GM23338 (cell line): ENCODE measurements around the gene LLGL2. TPM values are rescaled to one million over a fixed set of nuclear protein-coding genes. Genes with fewer than 3 reads are reported as not detected.

Experiments
- ATAC-seq: fragments of 200-7000 bp; cut with Tn5 transposase; 3 replicates; pipeline ENCODE4 v1.9.1; 2020
- DNase-seq: peaks from one replicate; pipeline ENCODE4 v3.0.0-alpha.2; 2015; ENCODE audit warnings: low spot score
- H2AFZ ChIP-seq: fragments of 200-600 bp; sonication (generic); 2 replicates; pipeline ENCODE4 v1.8.0; 2016; ENCODE audit warnings: antibody characterized with exemption, mild to moderate bottlenecking, moderate library complexity
- H3F3A ChIP-seq: fragments of 200-600 bp; sonication (generic); replicated peaks from 2 replicates; pipeline ENCODE4 v1.8.0; 2017; ENCODE audit warnings: antibody characterized with exemption, mixed run types, low read depth
- H3K27ac ChIP-seq: fragments of 200-600 bp; sonication (generic); 2 replicates; pipeline ENCODE4 v1.6.1; 2016; ENCODE audit warnings: low read depth
- H3K27me3 ChIP-seq: fragments of 200-600 bp; sonication (generic); 2 replicates; pipeline ENCODE4 v1.8.0; 2016; ENCODE audit warnings: mild to moderate bottlenecking, mixed run types, moderate library complexity; ENCODE audit not compliant: insufficient read depth
- H3K36me3 ChIP-seq: fragments of 200-600 bp; sonication (generic); 2 replicates; pipeline ENCODE4 v1.8.0; 2016; ENCODE audit warnings: mild to moderate bottlenecking; ENCODE audit not compliant: insufficient read depth
- H3K4me1 ChIP-seq: fragments of 200-600 bp; sonication (generic); 2 replicates; pipeline ENCODE4 v1.8.0; 2016; ENCODE audit warnings: mild to moderate bottlenecking, moderate library complexity; ENCODE audit not compliant: insufficient read depth
- H3K4me2 ChIP-seq: fragments of 200-600 bp; sonication (generic); 2 replicates; pipeline ENCODE4 v1.7.1; 2017; ENCODE audit warnings: mixed run types
- H3K4me3 ChIP-seq: fragments of 200-600 bp; sonication (generic); 2 replicates; pipeline ENCODE4 v1.6.1; 2016; ENCODE audit warnings: mixed run types
- H3K79me2 ChIP-seq: fragments of 200-600 bp; sonication (generic); replicated peaks from 2 replicates; pipeline ENCODE4 v1.8.0; 2017; ENCODE audit warnings: mild to moderate bottlenecking; ENCODE audit not compliant: insufficient read depth
- H3K9me2 ChIP-seq: fragments of 200-600 bp; sonication (generic); 2 replicates; pipeline ENCODE4 v1.8.0; 2017; ENCODE audit not compliant: insufficient read depth
- H4K20me1 ChIP-seq: fragments of 200-600 bp; sonication (generic); replicated peaks from 2 replicates; pipeline ENCODE4 v1.8.0; 2017; ENCODE audit warnings: mild to moderate bottlenecking; ENCODE audit not compliant: insufficient read depth
- H3K27ac Mint-ChIP-seq: 2 replicates; pipeline ENCODE4 v1.8.0; 2020; ENCODE audit warnings: inconsistent platforms, mild to moderate bottlenecking, moderate library complexity, mixed read lengths
- H3K27me3 Mint-ChIP-seq: 3 replicates; pipeline ENCODE4 v1.8.0; 2022; ENCODE audit warnings: low read depth, mild to moderate bottlenecking, moderate library complexity, mixed read lengths, inconsistent platforms; ENCODE audit not compliant: insufficient read depth, poor library complexity
- H3K36me3 Mint-ChIP-seq: 3 replicates; pipeline ENCODE4 v1.8.0; 2021; ENCODE audit warnings: low read depth, mild to moderate bottlenecking, inconsistent platforms, moderate library complexity, mixed read lengths
- H3K4me1 Mint-ChIP-seq: 3 replicates; pipeline ENCODE4 v1.8.0; 2020; ENCODE audit warnings: mild to moderate bottlenecking, inconsistent platforms, mixed read lengths
- H3K4me3 Mint-ChIP-seq: 3 replicates; pipeline ENCODE4 v1.8.0; 2021; ENCODE audit warnings: moderate library complexity, mild to moderate bottlenecking, inconsistent platforms, mixed read lengths
- H3K9me3 Mint-ChIP-seq: 3 replicates; pipeline ENCODE4 v1.8.0; 2020; ENCODE audit warnings: moderate library complexity, mild to moderate bottlenecking, inconsistent platforms, mixed read lengths
- EZH2phosphoT487 ChIP-seq: fragments of 200-600 bp; sonication (generic); IDR thresholded peaks from one replicate; pipeline ENCODE4 v1.8.1; 2018; ENCODE audit warnings: antibody characterized with exemption; ENCODE audit not compliant: unreplicated experiment
- STAT1 ChIP-seq: IDR thresholded peaks from one replicate; pipeline ENCODE4 v1.6.1; 2016; ENCODE audit warnings: antibody characterized with exemption; ENCODE audit not compliant: unreplicated experiment
- ZNF114 ChIP-seq: fragments of 250-450 bp; sonication (Bioruptor Pico); IDR thresholded peaks from 2 replicates; pipeline ENCODE4 v1.5.0; 2020; ENCODE audit warnings: mild to moderate bottlenecking, moderate library complexity
- polyA plus RNA-seq: library from polyadenylated mRNA; unstranded; fragments of >200 nt; fragmentation: Nextera tagmentation; extraction: Ambion mirVana; gene quantifications from 2 replicates; pipeline ENCODE4 v1.2.1, GENCODE V29; 2016
- total RNA-seq: library from RNA; depleted of rRNA; stranded (reverse); fragments of >200 nt; shearing (Covaris generic); gene quantifications from 2 replicates; pipeline ENCODE4 v1.2.3, GENCODE V29; 2014
- TF ChIP-seq, protein P1 (sequence below): fragments of 250-450 bp; sonication (Bioruptor Pico); IDR thresholded peaks from 2 replicates; pipeline ENCODE4 v1.5.0; 2020; ENCODE audit warnings: mild to moderate bottlenecking, moderate library complexity
- TF ChIP-seq, protein P2 (sequence below): IDR thresholded peaks from 2 replicates; pipeline ENCODE4 v1.6.1; 2016; ENCODE audit warnings: antibody characterized with exemption

Gene LLGL2
- total and polyA plus RNA-seq, 2 experiments from 2014 or later: 62.5 to 78.5 TPM

GRCh38 chr17:75507733-75508719 is 17.5 kb upstream of the LLGL2 start:
- H3K36me3 ChIP-seq: no peaks in the 10 kb centered on the region
- H3K9me3 Mint-ChIP-seq: no peaks in the 10 kb centered on the region
- H3K4me3 ChIP-seq: no peak overlapping the region
- no peak overlapping the region for H3K4me2 ChIP-seq
- DNase-seq (no peak), ATAC-seq (no peak)
- no peak overlapping the region for H2AFZ ChIP-seq
- H3K27me3 Mint-ChIP-seq: peaks cover 11% of the 10 kb centered on the region
- no peaks in the 10 kb centered on the region for H3K4me1 ChIP-seq
- no peak overlapping the region for H3K27ac ChIP-seq
- peaks cover 14% of the 10 kb centered on the region for H3K79me2 ChIP-seq
- H3K4me3 Mint-ChIP-seq: no peak overlapping the region
- peaks cover 10% of the 10 kb centered on the region; the same call in 2 of the 3 replicates for H3K36me3 Mint-ChIP-seq
- no peak for TF ChIP-seq ZNF114 (CRISPR knock-in tag)
- TF ChIP-seq, protein P1, sequence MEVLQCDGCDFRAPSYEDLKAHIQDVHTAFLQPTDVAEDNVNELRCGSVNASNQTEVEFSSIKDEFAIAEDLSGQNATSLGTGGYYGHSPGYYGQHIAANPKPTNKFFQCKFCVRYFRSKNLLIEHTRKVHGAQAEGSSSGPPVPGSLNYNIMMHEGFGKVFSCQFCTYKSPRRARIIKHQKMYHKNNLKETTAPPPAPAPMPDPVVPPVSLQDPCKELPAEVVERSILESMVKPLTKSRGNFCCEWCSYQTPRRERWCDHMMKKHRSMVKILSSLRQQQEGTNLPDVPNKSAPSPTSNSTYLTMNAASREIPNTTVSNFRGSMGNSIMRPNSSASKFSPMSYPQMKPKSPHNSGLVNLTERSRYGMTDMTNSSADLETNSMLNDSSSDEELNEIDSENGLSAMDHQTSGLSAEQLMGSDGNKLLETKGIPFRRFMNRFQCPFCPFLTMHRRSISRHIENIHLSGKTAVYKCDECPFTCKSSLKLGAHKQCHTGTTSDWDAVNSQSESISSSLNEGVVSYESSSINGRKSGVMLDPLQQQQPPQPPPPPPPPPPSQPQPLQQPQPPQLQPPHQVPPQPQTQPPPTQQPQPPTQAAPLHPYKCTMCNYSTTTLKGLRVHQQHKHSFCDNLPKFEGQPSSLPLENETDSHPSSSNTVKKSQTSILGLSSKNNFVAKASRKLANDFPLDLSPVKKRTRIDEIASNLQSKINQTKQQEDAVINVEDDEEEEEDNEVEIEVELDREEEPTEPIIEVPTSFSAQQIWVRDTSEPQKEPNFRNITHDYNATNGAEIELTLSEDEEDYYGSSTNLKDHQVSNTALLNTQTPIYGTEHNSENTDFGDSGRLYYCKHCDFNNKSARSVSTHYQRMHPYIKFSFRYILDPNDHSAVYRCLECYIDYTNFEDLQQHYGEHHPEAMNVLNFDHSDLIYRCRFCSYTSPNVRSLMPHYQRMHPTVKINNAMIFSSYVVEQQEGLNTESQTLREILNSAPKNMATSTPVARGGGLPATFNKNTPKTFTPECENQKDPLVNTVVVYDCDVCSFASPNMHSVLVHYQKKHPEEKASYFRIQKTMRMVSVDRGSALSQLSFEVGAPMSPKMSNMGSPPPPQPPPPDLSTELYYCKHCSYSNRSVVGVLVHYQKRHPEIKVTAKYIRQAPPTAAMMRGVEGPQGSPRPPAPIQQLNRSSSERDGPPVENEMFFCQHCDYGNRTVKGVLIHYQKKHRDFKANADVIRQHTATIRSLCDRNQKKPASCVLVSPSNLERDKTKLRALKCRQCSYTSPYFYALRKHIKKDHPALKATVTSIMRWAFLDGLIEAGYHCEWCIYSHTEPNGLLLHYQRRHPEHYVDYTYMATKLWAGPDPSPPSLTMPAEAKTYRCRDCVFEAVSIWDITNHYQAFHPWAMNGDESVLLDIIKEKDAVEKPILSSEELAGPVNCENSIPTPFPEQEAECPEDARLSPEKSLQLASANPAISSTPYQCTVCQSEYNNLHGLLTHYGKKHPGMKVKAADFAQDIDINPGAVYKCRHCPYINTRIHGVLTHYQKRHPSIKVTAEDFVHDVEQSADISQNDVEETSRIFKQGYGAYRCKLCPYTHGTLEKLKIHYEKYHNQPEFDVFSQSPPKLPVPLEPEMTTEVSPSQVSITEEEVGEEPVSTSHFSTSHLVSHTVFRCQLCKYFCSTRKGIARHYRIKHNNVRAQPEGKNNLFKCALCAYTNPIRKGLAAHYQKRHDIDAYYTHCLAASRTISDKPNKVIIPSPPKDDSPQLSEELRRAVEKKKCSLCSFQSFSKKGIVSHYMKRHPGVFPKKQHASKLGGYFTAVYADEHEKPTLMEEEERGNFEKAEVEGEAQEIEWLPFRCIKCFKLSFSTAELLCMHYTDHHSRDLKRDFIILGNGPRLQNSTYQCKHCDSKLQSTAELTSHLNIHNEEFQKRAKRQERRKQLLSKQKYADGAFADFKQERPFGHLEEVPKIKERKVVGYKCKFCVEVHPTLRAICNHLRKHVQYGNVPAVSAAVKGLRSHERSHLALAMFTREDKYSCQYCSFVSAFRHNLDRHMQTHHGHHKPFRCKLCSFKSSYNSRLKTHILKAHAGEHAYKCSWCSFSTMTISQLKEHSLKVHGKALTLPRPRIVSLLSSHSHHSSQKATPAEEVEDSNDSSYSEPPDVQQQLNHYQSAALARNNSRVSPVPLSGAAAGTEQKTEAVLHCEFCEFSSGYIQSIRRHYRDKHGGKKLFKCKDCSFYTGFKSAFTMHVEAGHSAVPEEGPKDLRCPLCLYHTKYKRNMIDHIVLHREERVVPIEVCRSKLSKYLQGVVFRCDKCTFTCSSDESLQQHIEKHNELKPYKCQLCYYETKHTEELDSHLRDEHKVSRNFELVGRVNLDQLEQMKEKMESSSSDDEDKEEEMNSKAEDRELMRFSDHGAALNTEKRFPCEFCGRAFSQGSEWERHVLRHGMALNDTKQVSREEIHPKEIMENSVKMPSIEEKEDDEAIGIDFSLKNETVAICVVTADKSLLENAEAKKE (CRISPR knock-in tag): no peak
- TF ChIP-seq, protein P2, sequence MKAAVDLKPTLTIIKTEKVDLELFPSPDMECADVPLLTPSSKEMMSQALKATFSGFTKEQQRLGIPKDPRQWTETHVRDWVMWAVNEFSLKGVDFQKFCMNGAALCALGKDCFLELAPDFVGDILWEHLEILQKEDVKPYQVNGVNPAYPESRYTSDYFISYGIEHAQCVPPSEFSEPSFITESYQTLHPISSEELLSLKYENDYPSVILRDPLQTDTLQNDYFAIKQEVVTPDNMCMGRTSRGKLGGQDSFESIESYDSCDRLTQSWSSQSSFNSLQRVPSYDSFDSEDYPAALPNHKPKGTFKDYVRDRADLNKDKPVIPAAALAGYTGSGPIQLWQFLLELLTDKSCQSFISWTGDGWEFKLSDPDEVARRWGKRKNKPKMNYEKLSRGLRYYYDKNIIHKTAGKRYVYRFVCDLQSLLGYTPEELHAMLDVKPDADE: no peak
- no peak for TF ChIP-seq EZH2phosphoT487
- no peak for TF ChIP-seq STAT1
- no peaks in the 10 kb centered on the region; the same call in 2 of the 3 replicates for H3K4me1 Mint-ChIP-seq
- no peaks in the 10 kb centered on the region; the same call in 1 of the 2 replicates for H4K20me1 ChIP-seq
- H3F3A ChIP-seq: no peaks in the 10 kb centered on the region
- H3K9me2 ChIP-seq: no peaks in the 10 kb centered on the region
- H3K27ac Mint-ChIP-seq: no peak overlapping the region
- H3K27me3 ChIP-seq: no peaks in the 10 kb centered on the region
